ENCODE measurements around the gene SLC4A8.

DNA sequence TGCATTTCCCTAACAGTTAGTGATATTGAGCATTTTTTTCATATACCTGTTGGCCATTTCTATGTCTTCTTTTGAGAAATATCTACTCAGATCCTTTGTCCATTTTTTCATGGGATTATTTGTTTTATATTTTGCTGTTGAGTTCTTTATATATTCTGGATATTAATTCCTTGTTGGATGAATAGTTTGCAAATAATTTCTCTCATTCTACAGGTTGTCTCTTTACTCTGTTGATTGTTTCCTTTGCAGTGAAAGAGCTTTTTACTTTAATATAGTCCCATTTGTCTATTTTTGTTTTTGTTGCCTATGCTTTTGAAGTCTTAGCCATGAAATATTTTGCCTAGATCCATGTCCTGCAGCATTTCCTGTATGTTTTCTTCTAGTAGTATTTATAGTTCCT, 11.5 kb upstream of the SLC4A8 start:
- TF ChIP-seq, protein P1, sequence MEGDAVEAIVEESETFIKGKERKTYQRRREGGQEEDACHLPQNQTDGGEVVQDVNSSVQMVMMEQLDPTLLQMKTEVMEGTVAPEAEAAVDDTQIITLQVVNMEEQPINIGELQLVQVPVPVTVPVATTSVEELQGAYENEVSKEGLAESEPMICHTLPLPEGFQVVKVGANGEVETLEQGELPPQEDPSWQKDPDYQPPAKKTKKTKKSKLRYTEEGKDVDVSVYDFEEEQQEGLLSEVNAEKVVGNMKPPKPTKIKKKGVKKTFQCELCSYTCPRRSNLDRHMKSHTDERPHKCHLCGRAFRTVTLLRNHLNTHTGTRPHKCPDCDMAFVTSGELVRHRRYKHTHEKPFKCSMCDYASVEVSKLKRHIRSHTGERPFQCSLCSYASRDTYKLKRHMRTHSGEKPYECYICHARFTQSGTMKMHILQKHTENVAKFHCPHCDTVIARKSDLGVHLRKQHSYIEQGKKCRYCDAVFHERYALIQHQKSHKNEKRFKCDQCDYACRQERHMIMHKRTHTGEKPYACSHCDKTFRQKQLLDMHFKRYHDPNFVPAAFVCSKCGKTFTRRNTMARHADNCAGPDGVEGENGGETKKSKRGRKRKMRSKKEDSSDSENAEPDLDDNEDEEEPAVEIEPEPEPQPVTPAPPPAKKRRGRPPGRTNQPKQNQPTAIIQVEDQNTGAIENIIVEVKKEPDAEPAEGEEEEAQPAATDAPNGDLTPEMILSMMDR (IDR thresholded peaks at IDR 0.05; ENCODE audit: borderline replicate concordance, extremely low read depth, low read length, poor library complexity, severe bottlenecking), result no peak
- TF ChIP-seq EZH2 (IDR thresholded peaks at IDR 0.05; ENCODE audit: borderline replicate concordance, low read depth, low read length, severe bottlenecking), result no peak

Data from DND-41 (cell line).